Astrocyte of the spinal cord (primary cell): ENCODE data around the gene IQUB.

Experiments
- DNase-seq: peaks from one replicate; pipeline ENCODE4 v3.0.0; 2011; ENCODE audit warnings: low read depth, low spot score
- H3K4me3 ChIP-seq: 2 replicates; pipeline ENCODE4 v1.5.1; 2011; ENCODE audit warnings: low read depth, mild to moderate bottlenecking, low read length, moderate library complexity
- in situ Hi-C: cut with HindIII; loops from 2 replicates; pipeline ENCODE4 v1.10.0; 2017; ENCODE audit warnings: low sequenced_read_pairs
- TF ChIP-seq, protein P1 (sequence below): IDR thresholded peaks from 2 replicates; pipeline ENCODE4 v1.5.1; 2012; ENCODE audit warnings: low read depth, mild to moderate bottlenecking, low read length, inconsistent platforms

Gene IQUB

DNA sequence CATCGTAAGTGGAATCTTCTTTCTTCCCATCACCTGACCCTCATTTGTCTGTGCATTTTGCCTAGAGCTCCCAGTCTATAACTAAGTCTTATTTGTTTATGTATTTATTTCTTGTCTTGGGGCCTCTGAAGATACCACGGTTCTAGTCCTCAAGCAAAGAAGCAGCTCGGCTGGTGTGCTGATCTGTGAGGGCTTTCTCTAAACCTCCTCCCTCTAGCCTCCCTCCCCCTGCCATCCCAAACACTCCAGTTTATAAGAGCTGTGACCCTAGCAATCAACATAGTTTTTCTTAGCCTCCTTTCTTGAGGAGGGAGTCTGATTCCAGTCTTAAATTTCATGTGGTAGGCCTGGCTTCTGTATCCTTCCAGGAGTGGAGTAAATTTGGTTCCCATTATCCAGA lies 38.9 kb upstream of the IQUB start:
- DNase-seq: no peak
- TF ChIP-seq, protein P1, sequence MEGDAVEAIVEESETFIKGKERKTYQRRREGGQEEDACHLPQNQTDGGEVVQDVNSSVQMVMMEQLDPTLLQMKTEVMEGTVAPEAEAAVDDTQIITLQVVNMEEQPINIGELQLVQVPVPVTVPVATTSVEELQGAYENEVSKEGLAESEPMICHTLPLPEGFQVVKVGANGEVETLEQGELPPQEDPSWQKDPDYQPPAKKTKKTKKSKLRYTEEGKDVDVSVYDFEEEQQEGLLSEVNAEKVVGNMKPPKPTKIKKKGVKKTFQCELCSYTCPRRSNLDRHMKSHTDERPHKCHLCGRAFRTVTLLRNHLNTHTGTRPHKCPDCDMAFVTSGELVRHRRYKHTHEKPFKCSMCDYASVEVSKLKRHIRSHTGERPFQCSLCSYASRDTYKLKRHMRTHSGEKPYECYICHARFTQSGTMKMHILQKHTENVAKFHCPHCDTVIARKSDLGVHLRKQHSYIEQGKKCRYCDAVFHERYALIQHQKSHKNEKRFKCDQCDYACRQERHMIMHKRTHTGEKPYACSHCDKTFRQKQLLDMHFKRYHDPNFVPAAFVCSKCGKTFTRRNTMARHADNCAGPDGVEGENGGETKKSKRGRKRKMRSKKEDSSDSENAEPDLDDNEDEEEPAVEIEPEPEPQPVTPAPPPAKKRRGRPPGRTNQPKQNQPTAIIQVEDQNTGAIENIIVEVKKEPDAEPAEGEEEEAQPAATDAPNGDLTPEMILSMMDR: no peak
- in situ Hi-C loops: no loop called here
- H3K4me3 ChIP-seq: no peak overlapping the region

DNA sequence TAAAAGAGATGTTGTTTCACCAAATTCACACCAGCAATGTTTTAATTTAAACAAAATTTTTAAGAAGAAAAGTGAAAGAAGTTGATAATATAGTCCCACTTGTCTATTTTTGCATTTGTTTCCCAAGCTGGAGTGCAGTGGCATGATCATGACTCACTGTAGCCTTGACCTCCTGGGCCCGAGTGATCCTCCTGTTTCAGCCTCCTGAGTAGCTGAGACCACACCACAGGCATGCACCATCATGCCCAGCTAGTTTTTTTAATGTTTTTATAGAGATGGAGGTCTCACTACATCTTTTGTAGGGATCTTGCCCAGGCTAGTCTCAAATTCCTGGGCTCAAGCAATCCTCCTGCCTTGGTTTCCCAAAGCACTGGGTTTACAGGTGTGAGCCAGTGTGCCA lies 37.3 kb upstream of the IQUB start:
- TF ChIP-seq, protein P1: no peak
- DNase-seq: peak; percentile 23
- in situ Hi-C loops: no loop called here
- no peak overlapping the region for H3K4me3 ChIP-seq

DNA sequence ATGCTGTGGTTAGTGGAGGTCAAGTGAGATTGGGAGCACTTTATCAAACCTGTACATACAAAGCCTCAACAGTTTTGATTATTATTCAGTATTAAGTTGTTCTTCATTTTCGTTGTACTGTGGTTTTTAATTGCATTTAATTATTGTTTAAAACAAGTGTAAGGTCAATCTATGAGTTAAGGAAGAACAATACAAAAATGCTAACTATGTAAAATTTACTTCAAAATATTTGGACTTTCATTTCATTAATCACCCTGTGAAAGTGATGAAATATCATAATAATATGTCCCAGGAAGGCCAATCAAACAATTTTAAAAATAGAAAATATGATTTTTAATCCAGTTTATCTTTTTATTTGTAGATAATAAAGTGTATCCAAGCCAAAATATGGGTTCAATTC lies 36.8 kb upstream of the IQUB start:
- no peak for DNase-seq
- TF ChIP-seq, protein P1: no peak
- in situ Hi-C loops: no loop called here
- no peak overlapping the region for H3K4me3 ChIP-seq

DNA sequence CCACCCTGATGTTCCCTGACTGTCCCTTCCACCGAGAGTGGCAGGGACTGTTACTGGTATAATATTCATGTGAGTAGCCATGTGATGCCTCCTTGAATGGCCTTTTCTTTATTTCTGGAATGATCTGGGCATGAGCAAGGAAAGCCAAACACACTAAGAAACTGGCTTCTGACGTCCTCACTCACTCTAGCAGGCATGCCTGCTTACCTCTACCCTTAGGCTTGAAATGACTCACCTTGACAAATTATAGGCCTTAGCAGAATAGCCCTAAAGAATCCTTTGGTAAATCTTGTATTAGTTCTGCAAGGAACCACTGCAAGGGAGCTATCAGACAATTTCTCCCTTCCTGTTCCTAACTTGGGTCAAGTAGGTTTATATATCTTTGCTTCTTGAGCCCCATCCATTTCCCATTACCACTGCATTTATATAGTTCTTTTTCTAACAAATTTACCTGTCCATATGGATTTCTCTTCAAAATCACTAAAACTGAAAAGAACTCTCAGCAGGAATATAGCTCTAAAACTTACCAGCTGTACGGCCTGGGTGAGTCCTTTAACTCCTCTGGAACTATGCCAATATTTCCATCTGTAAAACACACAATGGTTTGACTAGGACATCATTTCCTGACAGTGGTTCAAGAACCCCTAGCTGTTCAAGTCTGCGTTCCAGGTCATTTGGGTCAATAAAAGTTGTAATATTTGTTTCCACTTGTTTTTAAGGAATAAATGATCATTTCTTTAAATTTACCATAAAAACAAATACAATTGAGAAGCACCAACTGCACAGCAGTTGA lies 36.2 kb upstream of the IQUB start:
- in situ Hi-C loops: no loop called here
- H3K4me3 ChIP-seq: no peak overlapping the region
- TF ChIP-seq, protein P1: no peak
- DNase-seq: no peak

DNA sequence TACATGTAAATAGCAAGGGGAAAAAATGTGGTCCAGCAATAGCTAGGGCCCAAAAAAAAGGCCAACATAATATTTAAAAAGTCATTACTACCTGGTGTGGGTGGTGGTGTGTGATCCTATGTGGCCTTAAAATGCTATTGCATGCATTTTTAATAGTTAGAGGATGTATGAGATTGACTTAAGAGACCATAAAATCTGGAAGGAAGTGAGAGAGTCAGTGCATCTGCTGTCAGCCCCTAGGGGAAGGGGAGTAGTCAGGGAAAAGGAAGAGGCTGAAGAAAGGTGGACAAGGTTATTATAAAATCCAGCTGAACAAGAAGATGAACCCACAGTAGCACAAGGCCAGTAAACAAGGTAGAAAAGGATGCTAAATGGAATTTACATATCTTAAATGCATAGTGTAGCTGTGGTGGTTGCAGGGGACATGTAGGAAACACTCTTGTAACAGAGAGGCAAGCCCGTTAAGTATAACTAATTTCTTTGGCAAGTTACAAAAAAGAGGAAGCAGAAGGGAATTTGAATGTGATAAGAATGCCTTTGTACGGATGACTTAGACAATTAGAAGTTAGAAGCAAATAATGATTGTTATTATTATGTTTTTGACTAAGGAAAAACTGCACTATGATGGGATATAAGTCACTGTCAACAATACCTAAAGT lies 35.1 kb upstream of the IQUB start:
- TF ChIP-seq, protein P1: no peak
- no peak for DNase-seq
- H3K4me3 ChIP-seq: no peak overlapping the region
- in situ Hi-C loops: no loop called here

DNA sequence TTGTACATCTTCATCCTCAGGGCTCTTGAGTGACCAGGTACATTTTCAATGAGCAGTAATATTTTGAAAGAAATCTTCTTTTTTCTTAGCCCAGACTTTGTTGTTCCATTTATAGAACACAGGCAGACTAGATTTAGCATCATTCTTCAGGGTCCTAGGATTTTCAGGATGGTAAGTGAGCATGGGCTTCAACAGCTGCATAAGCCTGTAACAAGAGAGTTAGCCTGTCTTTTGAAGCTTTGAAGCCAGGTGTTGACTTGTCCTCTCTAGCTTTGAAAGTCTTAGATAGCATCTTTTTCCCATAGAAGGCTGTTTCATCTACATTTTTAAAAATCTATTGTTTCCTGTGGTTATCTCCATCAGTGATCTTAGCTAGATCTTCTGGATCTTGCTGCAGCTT lies 27.7 kb upstream of the IQUB start:
- TF ChIP-seq, protein P1: no peak
- DNase-seq: no peak
- H3K4me3 ChIP-seq: no peak overlapping the region
- in situ Hi-C loops: no loop called here
